SHP77 (cell line): ENCODE results near the gene IRF6.

ENCODE experiments used
- DNase-seq, 2 experiments: peaks; one replicate each; lab custom pipeline; 2025; lab: John Stamatoyannopoulos, UW

Gene IRF6

GRCh38 chr1:209759829-209760359 is 46.0 kb downstream of the IRF6 start:
- no peak for DNase-seq

GRCh38 chr1:209758400-209758799 is 47.5 kb downstream of the IRF6 start:
- no peak for DNase-seq

GRCh38 chr1:209756615-209757445 is 49.1 kb downstream of the IRF6 start:
- DNase-seq, result no peak

- DNase-seq, result no peak
These were observed 49.9 kb downstream of the IRF6 start, which contains the start of gene TRAF3IP3 for GRCh38 chr1:209755926-209756614. TSS of gene TRAF3IP3 (plus strand) at chr1:209756053. CDS start at chr1:209760040, 3,987 bp downstream.

- DNase-seq, result no peak
These were observed 50.7 kb downstream of the IRF6 start for GRCh38 chr1:209755256-209755655.

- DNase-seq, result no peak
These were observed 53.1 kb downstream of the IRF6 start for GRCh38 chr1:209752890-209753289.

- no peak for DNase-seq
These were observed 54.2 kb downstream of the IRF6 start for GRCh38 chr1:209751627-209752231.

- DNase-seq, result no peak
These were observed 56.1 kb downstream of the IRF6 start for GRCh38 chr1:209749670-209750323.

GRCh38 chr1:209749205-209749604 is 56.7 kb downstream of the IRF6 start:
- no peak for DNase-seq

GRCh38 chr1:209748620-209749019 is 57.3 kb downstream of the IRF6 start:
- DNase-seq, result no peak

- DNase-seq, result peak; percentile 82 to 85
These were observed 58.2 kb downstream of the IRF6 start for GRCh38 chr1:209747580-209748262.

GRCh38 chr1:209746451-209747165 is 59.3 kb downstream of the IRF6 start:
- DNase-seq, result no peak

- no peak for DNase-seq
These were observed 62.8 kb downstream of the IRF6 start for GRCh38 chr1:209743145-209743482.

GRCh38 chr1:209742409-209743144 is 63.4 kb downstream of the IRF6 start:
- no peak for DNase-seq

GRCh38 chr1:209741889-209742288 is 64.1 kb downstream of the IRF6 start:
- DNase-seq, result no peak

GRCh38 chr1:209741193-209741592 is 64.7 kb downstream of the IRF6 start:
- no peak for DNase-seq

- DNase-seq, result no peak
These were observed 67.7 kb downstream of the IRF6 start for GRCh38 chr1:209738270-209738669.

GRCh38 chr1:209737118-209737505 is 68.8 kb downstream of the IRF6 start:
- no peak for DNase-seq

- no peak for DNase-seq
These were observed 69.3 kb downstream of the IRF6 start for GRCh38 chr1:209736490-209737117.
